Posterior cingulate gyrus (tissue), 11 donors: ENCODE data around the gene DALRD3.

Experiments
- DNase-seq, 10 donors: peaks; one replicate each; pipeline versions ENCODE4 v3.0.0 to v3.0.0-alpha.2; 2020 to 2021; ENCODE audit warnings: mixed read lengths in 3 of 10
- intact Hi-C: fragments of 100-400 bp; cut with DNase I; formaldehyde crosslinking; loops from one replicate; pipeline ENCODE4 v1.15.1; 2023

Gene DALRD3

DNA sequence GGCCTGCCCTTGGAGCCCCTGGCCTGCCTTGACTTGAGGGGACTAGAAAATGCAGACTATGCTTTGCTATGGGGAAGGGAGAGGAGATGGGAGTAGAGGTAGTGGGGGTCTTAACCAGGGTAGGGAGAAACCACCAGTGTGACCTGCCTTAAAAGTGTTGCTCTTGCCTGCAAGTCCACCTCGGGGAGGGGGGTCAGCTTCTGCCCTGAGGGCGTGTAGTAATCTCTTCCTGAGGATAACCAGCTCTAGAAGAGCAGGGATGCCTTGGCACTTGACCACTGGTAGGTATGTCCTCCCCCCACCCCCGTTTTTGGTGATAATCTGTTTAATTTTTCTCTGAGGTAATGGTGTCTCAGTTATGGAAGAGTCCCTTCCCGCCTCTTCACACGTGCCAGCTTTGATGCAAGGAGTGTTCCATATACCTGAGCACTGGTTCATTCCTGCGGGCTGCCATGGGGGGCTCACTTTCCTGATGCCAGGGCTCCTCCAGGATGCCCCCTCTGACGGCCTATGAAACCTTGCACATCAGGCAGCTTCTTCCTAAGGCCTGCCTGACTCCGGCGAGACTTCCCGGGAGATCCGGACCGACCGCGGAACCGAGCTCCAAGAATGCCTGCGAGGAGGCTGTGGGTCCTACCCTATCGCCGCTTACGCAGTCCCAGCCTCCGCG lies 29.1 kb downstream of the DALRD3 start:
- intact Hi-C loops: no loop called here
- peak in 2 of 10 donors; percentile 41 to 66 for DNase-seq

DNA sequence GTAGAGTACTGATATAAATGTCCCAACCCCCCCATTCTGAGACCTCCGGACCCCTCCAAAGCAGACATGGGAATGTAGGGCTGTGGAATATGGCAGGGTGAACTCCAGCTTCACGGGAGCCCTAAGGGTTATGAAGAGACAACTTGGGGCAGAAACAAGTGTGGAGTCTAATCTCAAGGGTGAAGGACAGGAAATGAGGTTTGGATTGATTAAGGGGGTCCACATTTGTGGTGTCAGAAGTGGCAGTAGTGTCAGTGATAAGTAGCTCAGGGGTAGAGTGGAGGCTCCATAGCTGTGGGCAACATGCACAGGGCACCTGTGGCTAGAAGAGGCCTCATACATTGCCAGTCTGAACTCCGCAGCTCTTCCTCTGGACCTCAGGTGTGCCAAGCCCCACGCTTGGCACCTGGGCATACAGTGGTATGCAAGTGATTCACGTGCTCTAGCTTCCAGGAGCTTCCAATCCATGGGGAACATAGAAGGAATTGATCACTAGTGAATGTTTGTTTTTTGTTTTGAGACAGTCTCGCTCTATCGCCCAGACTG lies 32.5 kb downstream of the DALRD3 start:
- DNase-seq: no peak
- intact Hi-C loops: no loop called here

DNA sequence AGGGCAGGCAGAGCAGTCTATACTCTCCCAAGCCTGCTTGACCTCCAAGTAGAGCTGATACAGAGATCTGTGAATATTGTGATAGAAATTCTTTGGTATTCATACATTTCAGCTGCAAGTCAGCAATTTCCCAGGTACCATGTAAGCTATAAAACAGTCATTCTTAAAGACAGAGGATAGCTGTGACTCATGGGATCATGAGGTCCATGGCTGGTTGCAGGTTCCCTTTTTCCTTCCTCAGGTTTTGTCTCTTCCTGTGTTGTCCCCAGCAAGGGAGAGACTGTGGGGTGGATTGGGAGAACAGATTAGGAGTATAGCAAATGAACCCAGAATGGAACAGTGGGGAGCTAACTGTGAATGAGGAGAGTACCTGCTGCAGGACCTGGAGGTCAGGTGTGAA lies 33.7 kb downstream of the DALRD3 start:
- intact Hi-C loops: no loop called here

DNA sequence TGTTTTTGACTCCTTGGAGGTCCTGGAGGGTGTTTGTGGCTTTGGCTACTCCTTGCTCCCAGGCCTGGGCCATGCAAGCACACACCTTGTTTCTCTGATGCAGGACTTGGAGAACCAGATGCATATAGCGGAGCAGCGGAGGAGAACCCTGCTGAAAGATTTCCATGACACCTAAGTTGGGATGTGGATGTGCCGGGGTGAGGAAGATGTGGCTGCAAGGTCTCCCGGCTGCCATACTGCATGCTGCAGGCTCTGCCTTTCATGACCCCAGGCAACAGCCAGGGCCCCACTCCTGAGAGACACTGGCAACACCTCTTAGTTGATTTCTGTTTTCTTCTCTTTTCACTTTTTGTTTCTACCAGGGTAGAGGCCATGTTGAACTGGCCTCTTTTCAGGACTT lies 35.3 kb downstream of the DALRD3 start:
- intact Hi-C loops: no loop called here
- peak in 2 of 10 donors; percentile 35 to 40 for DNase-seq

More for the DNA sequence above, 33.7 kb downstream of the DALRD3 start:
- no peak for DNase-seq

DNA sequence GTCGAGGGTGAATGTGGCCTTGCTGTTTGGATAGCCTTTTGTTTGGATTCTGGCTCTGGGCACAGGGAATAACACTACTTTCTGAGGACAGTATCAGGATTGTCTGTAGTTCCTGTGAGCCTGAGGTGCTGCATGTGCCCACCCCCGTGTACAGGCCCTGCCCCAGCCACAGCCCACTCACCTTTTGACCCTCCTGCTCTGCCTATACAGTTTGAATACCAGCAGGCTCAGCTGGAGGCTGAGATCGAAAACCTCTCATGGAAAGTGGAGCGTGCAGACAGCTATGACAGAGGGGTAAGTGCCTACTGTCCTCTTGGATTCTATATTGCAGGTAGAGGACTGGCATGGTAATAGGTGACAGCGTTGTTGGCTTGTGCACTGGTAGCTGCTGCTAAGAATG lies 35.7 kb downstream of the DALRD3 start:
- DNase-seq: peak in 1 of 10 donors; percentile 57
- intact Hi-C loops: no loop called here

DNA sequence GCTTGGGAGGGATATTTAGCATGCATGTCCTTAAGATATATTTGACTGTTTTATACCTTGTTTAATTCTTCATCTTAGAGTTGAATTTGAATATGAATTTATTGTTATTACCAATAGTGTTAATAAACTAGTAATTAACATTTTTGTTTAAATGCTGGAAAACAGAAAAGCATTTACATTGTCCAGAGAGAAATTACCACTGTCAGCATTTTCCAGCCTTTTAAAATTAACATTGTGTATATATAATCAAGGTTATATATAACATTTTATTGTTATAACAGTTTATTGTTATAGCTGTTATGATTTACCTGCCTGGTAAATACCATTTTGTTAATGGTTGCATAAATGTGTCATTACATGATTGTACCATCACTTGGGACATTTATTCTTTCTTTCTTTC lies 36.4 kb downstream of the DALRD3 start:
- intact Hi-C loops: no loop called here

DNA sequence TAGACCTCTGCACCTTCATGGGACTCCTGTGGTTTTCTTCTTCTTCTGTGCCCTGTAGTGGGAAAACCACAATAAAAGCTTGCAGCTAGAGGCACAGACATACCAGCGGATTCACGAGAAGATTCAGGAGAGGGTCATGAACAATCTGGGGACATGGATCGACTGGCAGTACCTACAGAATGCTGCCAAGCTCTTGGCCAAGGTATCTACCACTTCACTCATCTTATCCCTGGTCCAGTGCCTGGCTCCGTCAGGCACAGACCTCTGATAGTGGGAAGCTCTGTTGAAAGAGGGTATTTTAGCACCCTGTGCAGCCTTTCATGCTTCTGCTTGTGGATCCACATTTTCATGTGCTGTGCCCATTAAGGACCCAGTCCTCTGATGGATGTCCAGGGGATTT lies 38.1 kb downstream of the DALRD3 start:
- intact Hi-C loops: no loop called here
- DNase-seq: peak in 1 of 10 donors; percentile 2

More for the DNA sequence above, 36.4 kb downstream of the DALRD3 start:
- DNase-seq: no peak

DNA sequence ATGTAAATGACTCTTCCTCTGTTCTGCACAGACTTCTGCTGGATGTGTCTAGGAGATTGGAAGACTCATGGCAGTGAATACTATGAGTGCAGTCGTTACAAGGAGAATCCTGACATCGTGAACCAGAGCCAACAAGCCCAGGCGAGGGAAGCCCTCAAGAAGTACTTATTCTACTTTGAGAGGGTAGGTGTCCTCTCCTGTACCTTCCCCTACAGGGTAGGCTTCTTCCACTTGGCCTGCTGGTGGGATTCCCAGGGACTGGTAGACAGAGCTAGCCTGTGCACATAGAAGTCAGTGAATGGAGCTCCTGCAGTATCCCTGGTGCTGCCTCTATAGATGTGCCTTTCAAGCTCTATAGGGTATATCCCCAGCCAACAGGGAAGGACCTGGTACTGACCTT lies 38.9 kb downstream of the DALRD3 start:
- intact Hi-C loops: no loop called here

DNA sequence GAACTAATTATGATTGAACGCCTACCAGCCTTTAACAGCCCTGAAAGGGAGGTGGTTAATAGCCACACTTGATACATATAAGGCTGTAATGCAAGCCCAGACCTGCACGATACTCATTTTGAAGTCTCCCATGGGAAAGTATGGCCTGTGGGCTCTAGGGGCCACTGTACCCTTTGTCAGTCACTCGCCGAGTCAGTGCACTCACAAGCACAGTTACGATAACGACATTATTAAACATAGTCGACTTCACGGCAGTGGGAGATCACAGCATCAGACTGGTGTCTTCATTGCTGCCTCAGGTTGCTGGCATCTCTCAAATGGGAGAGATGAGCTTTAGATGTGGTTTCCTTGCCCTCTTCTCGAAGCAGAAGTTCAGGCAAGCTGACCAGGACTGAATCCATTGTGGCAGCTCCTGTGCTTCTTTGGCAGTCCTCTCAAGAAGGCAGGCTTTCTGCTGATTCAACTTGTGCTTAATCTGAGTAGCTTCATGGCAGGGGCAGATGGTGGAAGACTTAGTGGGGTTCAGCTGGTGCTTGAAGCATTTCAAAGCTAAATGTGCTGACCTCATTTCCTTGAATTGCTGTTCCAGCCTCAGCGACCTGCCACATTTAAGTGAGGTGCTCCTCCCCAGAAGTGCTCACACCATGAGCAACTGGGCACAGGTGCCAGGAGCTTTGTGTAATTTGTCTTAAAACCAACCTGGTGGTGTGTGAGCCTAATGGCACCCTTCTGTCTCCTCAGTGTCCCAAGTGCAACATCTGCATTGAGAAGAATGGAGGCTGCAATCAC lies 44.1 kb downstream of the DALRD3 start:
- DNase-seq: no peak
- intact Hi-C loops: no loop called here

More for the DNA sequence above, 38.9 kb downstream of the DALRD3 start:
- DNase-seq: no peak

DNA sequence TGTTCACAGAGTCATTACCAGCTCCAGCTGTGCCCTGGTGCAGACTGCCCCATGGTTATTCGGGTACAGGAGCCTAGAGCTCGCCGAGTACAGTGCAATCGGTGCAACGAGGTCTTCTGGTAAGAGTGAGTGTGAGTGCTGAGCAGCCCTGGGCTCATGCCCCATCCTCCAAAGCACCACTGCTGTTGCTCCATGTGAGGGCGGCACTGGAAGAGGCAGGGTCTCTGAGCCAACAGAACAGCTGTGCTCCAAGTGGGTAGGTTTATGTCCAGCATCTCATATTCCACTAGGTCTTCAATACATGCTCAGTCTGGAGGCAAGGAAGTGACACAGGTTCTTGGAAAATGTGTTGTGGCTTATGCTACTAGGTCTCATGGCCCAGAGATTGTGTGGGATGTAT lies 47.8 kb downstream of the DALRD3 start:
- DNase-seq: no peak
- intact Hi-C loops: no loop called here

DNA sequence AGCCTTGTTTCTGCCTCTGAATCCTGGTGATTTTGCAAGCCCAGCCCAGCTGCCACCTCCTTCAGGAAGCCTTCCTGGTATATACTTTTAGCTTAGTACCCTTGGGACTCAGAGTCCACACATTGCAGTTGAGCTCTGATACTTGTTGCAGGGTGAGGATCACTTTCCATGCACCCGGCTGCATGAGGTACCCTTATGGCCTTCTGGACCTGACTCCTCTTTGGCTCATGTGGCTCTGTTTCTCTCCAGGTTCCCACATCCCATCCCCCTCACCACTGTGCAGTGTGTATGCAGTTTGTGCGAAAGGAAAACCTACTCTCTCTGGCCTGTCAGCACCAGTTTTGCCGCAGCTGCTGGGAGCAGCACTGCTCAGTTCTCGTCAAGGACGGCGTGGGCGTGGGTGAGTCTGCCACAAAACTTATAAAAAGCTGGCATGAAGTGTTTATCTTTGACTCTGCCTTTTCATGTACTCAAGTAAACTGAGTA lies 51.5 kb downstream of the DALRD3 start:
- intact Hi-C loops: no loop called here
- DNase-seq: peak in 8 of 10 donors; percentile 51 to 94 (median 79)

DNA sequence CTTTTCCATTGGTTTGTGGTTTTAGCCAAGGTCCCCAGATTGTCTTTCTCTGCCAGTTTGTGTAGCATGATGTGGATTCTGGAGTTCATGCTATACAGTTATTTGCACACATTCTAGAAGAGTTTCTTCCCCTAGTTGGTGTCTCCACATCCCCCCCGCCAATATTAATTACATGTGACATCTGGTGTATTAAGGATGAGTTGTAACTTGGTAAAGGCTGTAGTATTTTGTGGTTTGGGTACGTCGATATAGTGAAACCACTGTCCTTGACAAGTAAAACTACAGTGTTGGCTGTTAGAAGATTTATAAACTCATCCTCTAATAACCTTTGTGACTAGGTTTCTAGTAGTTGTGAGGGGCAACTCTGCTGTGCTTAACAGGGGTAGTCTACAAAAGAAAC lies 52.0 kb downstream of the DALRD3 start:
- intact Hi-C loops: no loop called here
- DNase-seq: no peak
